Smooth muscle cell (in vitro differentiated cells): Measurements from ENCODE around the gene CISH. TPM values are rescaled to one million over a fixed set of nuclear protein-coding genes. Genes with fewer than 3 reads are reported as not detected.

Experiments
- DNase-seq: peaks from one replicate; lab custom pipeline; 2025; ENCODE audit not compliant: unreplicated experiment; lab: John Stamatoyannopoulos, UW
- H2AFZ ChIP-seq: fragments of 200-600 bp; sonication (generic); 2 replicates; pipeline ENCODE4 v1.6.0; 2016; ENCODE audit warnings: antibody characterized with exemption, low read depth, mild to moderate bottlenecking
- H3F3A ChIP-seq: fragments of 200-600 bp; sonication (generic); 2 replicates; pipeline ENCODE4 v1.6.0; 2017; ENCODE audit warnings: antibody characterized with exemption, low read depth
- H3K27ac ChIP-seq: fragments of 200-600 bp; sonication (generic); 2 replicates; pipeline ENCODE4 v1.5.1; 2016; ENCODE audit warnings: low read depth, mild to moderate bottlenecking
- H3K27me3 ChIP-seq: fragments of 200-600 bp; sonication (generic); 2 replicates; pipeline ENCODE4 v1.6.1; 2016; ENCODE audit warnings: low read depth, mild to moderate bottlenecking
- H3K36me3 ChIP-seq: fragments of 200-600 bp; sonication (generic); 2 replicates; pipeline ENCODE4 v1.5.1; 2016; ENCODE audit warnings: low read depth
- H3K4me1 ChIP-seq: fragments of 200-600 bp; sonication (generic); 2 replicates; pipeline ENCODE4 v1.5.1; 2016; ENCODE audit warnings: low read depth
- H3K4me2 ChIP-seq: fragments of 200-600 bp; sonication (generic); 2 replicates; pipeline ENCODE4 v1.6.0; 2016; ENCODE audit warnings: mild to moderate bottlenecking
- H3K4me3 ChIP-seq: fragments of 200-600 bp; sonication (generic); 2 replicates; pipeline ENCODE4 v1.5.1; 2016; ENCODE audit warnings: mild to moderate bottlenecking
- H3K79me2 ChIP-seq: fragments of 200-600 bp; sonication (generic); 2 replicates; pipeline ENCODE4 v1.6.0; 2016; ENCODE audit warnings: low read depth, mild to moderate bottlenecking
- H3K9ac ChIP-seq: fragments of 200-600 bp; sonication (generic); 2 replicates; pipeline ENCODE4 v1.6.0; 2016; ENCODE audit warnings: low read depth
- H3K9me3 ChIP-seq: fragments of 200-600 bp; sonication (generic); replicated peaks from 2 replicates; pipeline ENCODE4 v1.5.1; 2016; ENCODE audit warnings: low read depth
- H4K20me1 ChIP-seq: fragments of 200-600 bp; sonication (generic); 2 replicates; pipeline ENCODE4 v1.6.0; 2016; ENCODE audit warnings: low read depth
- WGBS: methylation state at CpG from one replicate; pipeline ENCODE4 v1.1.7; 2016; ENCODE audit warnings: low lambda C conversion rate; 5-methylcytosine and 5-hydroxymethylcytosine counted together
- polyA plus RNA-seq: library from polyadenylated mRNA; unstranded; fragments of >200 nt; fragmentation: Nextera tagmentation; extraction: Ambion mirVana; gene quantifications from 2 replicates; pipeline ENCODE4 v1.2.1, GENCODE V29; 2016
- total RNA-seq: library from RNA; depleted of rRNA; stranded (reverse); fragments of >200 nt; gene quantifications from 2 replicates; pipeline ENCODE4 v1.2.3, GENCODE V29; 2014
- TF ChIP-seq, protein P1 (sequence below): fragments of 200-600 bp; sonication (generic); IDR thresholded peaks from 2 replicates; pipeline ENCODE4 v1.5.1; 2017; ENCODE audit warnings: borderline replicate concordance, mild to moderate bottlenecking, antibody characterized with exemption; ENCODE audit not compliant: insufficient read depth, poor library complexity, severe bottlenecking

The CISH gene
- total and polyA plus RNA-seq, 2 experiments from 2014 or later = 1.8 to 15.9 TPM

DNA sequence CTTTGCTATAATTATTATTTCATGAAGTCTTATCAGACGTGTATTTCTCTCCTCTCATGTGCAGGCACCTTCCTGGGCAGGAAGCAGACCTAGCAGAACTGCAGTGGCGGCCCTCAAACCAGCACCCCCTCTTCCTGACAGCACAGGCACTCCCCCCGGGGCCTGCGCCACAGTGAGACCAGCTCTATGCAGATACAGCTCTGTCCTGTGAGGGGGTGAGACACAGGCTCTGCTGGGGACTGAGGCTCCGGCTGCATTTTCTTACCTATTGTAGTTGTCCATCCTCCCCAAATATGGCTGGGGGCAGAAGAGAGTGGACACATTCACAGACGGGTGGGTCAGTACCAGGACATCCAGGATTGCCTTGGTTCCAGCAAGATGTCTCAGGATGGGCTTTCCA lies 5.0 kb downstream of the CISH start:
- Histone ChIP-seq H3K79me2 (peaks cover 14% of the 10 kb centered on the region), H3K9me3 (no peaks in the 10 kb centered on the region), H3K27ac (no peak overlapping the region), H3K9ac (no peak overlapping the region), H2AFZ (no peak overlapping the region), H3K4me1 (peaks cover 2% of the 10 kb centered on the region), H3K4me3 (no peak overlapping the region), H3F3A (peaks cover 6% of the 10 kb centered on the region), H3K4me2 (no peak overlapping the region), H3K27me3 (no peaks in the 10 kb centered on the region), H4K20me1 (peaks cover 9% of the 10 kb centered on the region), H3K36me3 (no peaks in the 10 kb centered on the region)
- TF ChIP-seq, protein P1, sequence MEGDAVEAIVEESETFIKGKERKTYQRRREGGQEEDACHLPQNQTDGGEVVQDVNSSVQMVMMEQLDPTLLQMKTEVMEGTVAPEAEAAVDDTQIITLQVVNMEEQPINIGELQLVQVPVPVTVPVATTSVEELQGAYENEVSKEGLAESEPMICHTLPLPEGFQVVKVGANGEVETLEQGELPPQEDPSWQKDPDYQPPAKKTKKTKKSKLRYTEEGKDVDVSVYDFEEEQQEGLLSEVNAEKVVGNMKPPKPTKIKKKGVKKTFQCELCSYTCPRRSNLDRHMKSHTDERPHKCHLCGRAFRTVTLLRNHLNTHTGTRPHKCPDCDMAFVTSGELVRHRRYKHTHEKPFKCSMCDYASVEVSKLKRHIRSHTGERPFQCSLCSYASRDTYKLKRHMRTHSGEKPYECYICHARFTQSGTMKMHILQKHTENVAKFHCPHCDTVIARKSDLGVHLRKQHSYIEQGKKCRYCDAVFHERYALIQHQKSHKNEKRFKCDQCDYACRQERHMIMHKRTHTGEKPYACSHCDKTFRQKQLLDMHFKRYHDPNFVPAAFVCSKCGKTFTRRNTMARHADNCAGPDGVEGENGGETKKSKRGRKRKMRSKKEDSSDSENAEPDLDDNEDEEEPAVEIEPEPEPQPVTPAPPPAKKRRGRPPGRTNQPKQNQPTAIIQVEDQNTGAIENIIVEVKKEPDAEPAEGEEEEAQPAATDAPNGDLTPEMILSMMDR = no peak
- DNase-seq = no peak
- WGBS = 81% methylated on average over 6 of the region's 6 CpGs

DNA sequence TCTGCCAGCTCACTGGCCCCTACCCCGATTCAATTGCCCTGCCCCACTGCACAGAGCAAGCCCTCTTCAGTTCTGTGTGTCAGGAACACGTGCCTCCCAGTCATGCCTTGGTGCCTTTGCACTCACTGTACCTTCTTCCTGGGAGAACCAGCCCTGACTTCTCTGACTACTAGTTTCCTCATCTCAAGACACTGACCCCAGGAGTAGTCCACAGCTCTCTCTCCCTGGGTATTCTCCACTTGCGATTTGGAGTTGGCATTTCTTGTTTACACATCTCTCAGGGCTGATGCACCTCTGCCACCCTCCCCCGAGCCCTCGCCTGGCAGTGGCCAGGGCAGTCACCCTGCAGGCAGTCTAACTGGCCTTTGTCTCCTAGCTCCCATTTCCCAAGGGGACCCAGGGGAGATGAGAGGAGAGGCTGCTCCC lies 5.7 kb downstream of the CISH start:
- H3K4me3 ChIP-seq = no peak overlapping the region
- no peaks in the 10 kb centered on the region for H3K36me3 ChIP-seq
- peaks cover 9% of the 10 kb centered on the region for H4K20me1 ChIP-seq
- WGBS = 93% methylated on average over 5 of the region's 5 CpGs
- no peak overlapping the region for H3K4me2 ChIP-seq
- peaks cover 14% of the 10 kb centered on the region for H3K79me2 ChIP-seq
- H3K9me3 ChIP-seq = no peaks in the 10 kb centered on the region
- no peak overlapping the region for H3K9ac ChIP-seq
- H3K27ac ChIP-seq = no peak overlapping the region
- H3K4me1 ChIP-seq = peaks cover 9% of the 10 kb centered on the region
- TF ChIP-seq, protein P1 = no peak
- no peak overlapping the region for H2AFZ ChIP-seq
- DNase-seq = no peak
- no peaks in the 10 kb centered on the region for H3K27me3 ChIP-seq
- H3F3A ChIP-seq = peaks cover 6% of the 10 kb centered on the region

DNA sequence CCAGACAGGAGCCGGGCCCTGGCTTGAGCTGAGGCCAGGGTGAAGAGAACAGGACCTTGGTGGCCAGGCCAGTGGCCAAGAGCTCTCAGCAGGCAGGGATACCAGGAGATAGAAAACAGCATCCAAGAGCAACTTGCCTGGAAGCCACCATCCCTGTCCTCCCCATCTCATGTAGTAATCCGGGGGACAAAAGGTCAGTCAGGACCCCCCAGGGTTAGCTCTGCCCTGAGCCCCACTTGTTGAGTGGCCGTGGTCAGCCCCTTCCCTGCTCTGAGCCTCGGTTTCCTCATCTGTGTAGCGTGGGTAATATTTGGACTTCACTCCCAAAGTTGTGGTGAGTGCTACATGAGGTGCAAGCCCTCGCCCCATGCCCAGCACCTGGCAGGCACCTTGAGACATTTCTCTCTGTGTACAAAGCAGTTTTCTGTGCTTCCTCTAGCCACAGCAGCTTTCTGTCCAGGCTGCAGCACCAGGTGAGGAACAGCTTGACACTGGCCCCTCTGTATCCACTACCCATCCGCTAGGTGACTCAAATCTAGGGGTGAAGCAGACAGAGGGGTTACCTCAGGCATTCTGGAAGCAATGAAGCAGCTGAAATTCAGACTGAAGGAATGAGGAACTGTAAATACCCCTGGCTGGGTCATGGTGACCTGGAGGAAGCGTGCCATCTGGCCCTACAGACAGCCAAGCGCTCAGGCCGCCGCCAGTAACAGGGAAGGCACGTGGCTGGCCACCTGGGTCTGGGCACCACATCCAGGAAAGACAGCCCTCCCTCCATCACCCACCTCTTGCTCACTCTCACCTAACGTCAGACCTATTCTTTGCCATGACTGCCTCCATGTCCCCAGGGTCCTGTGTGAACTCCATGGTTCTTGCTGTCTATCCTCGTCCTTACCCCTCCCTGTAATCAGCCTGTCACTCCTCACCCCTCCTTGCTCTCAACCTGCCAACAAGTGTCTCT lies 6.7 kb downstream of the CISH start:
- DNase-seq = no peak
- Histone ChIP-seq H3K79me2 (peaks cover 4% of the 10 kb centered on the region), H3F3A (peaks cover 6% of the 10 kb centered on the region), H4K20me1 (peaks cover 9% of the 10 kb centered on the region), H3K27ac (no peak overlapping the region), H3K4me3 (no peak overlapping the region), H2AFZ (no peak overlapping the region), H3K9me3 (no peaks in the 10 kb centered on the region), H3K9ac (no peak overlapping the region), H3K27me3 (no peaks in the 10 kb centered on the region), H3K4me1 (peaks cover 12% of the 10 kb centered on the region), H3K4me2 (no peak overlapping the region), H3K36me3 (no peaks in the 10 kb centered on the region)
- 93% methylated on average over 14 of the region's 14 CpGs for WGBS
- TF ChIP-seq, protein P1 = no peak
